Heart left ventricle (tissue), 16 donors: ENCODE data around the gene RBMS3. TPM values are rescaled to one million over a fixed set of nuclear protein-coding genes. Genes with fewer than 3 reads are reported as not detected.

Experiments used
- ATAC-seq, 4 donors: fragments of 200-7000 bp; cut with Tn5 transposase; one replicate each; pipeline ENCODE4 v1.9.1; 2020 to 2022; ENCODE audit warnings: moderate library complexity in 4 of 4, mild to moderate bottlenecking in 3 of 4, moderate number of reproducible peaks in 1 of 4
- DNase-seq, 5 donors: peaks; one replicate each; pipeline ENCODE4 v3.0.0-alpha.2; 2020
- H3K27ac ChIP-seq, 12 donors: fragments of 200-600 bp; sonication (generic) in 4 of 12; one replicate each; pipeline versions ENCODE4 v1.5.0 to v1.8.0; 2016 to 2022; ENCODE audit warnings: mild to moderate bottlenecking in 2 of 12
- H3K27me3 ChIP-seq, 9 donors: fragments of 200-600 bp; sonication (generic) in 2 of 9; one replicate each; pipeline versions ENCODE4 v1.5.1 to v1.8.0; 2016 to 2022; ENCODE audit warnings: mild to moderate bottlenecking in 3 of 9
- H3K36me3 ChIP-seq, 9 donors: fragments of 200-600 bp; sonication (generic) in 2 of 9; one replicate each; pipeline versions ENCODE4 v1.5.0 to v1.8.0; 2018 to 2022; ENCODE audit warnings: mild to moderate bottlenecking in 2 of 9
- H3K4me1 ChIP-seq, 12 donors: fragments of 200-600 bp; sonication (generic) in 4 of 12; one replicate each; pipeline versions ENCODE4 v1.5.0 to v1.8.0; 2016 to 2022; ENCODE audit warnings: mild to moderate bottlenecking in 3 of 12
- H3K4me3 ChIP-seq, 12 donors: fragments of 200-600 bp; sonication (generic) in 4 of 12; one replicate each; pipeline versions ENCODE4 v1.5.0 to v1.8.0; 2017 to 2022; ENCODE audit warnings: mild to moderate bottlenecking in 9 of 12, moderate library complexity in 4 of 12
- H3K9me3 ChIP-seq, 12 donors: fragments of 200-600 bp; sonication (generic) in 4 of 12; one replicate each; pipeline versions ENCODE4 v1.5.0 to v1.8.0; 2016 to 2022; ENCODE audit warnings: mild to moderate bottlenecking in 1 of 12
- CTCF ChIP-seq, 12 donors: fragments of 200-600 bp; sonication (generic) in 4 of 12; IDR thresholded peaks; one replicate each; pipeline versions ENCODE4 v1.5.0 to v1.8.0; 2018 to 2022; ENCODE audit warnings: antibody characterized with exemption in 12 of 12, mild to moderate bottlenecking in 5 of 12
- POLR2A ChIP-seq, 2 donors: fragments of 450-650 bp; IDR thresholded peaks; one replicate each; pipeline ENCODE4 v1.6.1; 2017; ENCODE audit warnings: antibody characterized with exemption in 2 of 2, mild to moderate bottlenecking in 2 of 2, moderate library complexity in 2 of 2
- WGBS, 4 donors: extraction: QIAGEN DNeasy Blood & Tissue Kit in 2 of 4; methylation state at CpG; one replicate each; pipeline versions ENCODE4 v1.1.5 to v1.1.7; 2013 to 2018; 5-methylcytosine and 5-hydroxymethylcytosine counted together
- intact Hi-C, 10 donors: fragments of 100-400 bp; cut with DNase I; formaldehyde crosslinking; loops; one replicate each; pipeline versions ENCODE4 v1.11.1 to v1.14.2; 2022
- polyA plus RNA-seq, 2 donors: library from polyadenylated mRNA; stranded (reverse); fragments of 200-250 nt; gene quantifications; one replicate each; pipeline ENCODE4 v1.2.3, GENCODE V29; 2013
- total RNA-seq, 9 donors: library from RNA; depleted of rRNA in 2 of 9; stranded (reverse); fragments of >200 nt in 2 of 9; fragmentation: NEBNext Ultra II Directional in 3 of 9; extraction: Animal tissue kit (Norgen Biotek cat#: 25700) in 3 of 9; gene quantifications; one replicate each; pipeline versions ENCODE4 v1.1.0 to v1.2.4, GENCODE V29; 2016 to 2023
- donor health status: ischemic (EF 13 %, LVEDD 7.1; RV severe dilation, severe dysfunction).
- donor health status: healthy with polysubstance abuse.
- donor health status: DM: no; HTN: yes; CAD: no.
- donor health status: DM: no; HTN: no; CAD: no.
- donor health status: ischemic (EF 25% LVEDD 6.9; RV normal size, moderate dysfunction).
- donor health status: ischemic (EF 25% LVEDD 5.7; RV mildly dilated, moderate dysfunction).
- donor health status: healthy.
- donor health status: DM: yes; HTN: yes; CAD: no.
- donor health status: ischemic (EF 35%, LVEDD 5.7; RV mildly dilated, moderate dysfunction).
- donor health status: nonischemic (EF 11% LVEDD 7.7; RV severe dilation, severe dysfunction).
- donor health status: DM: yes; HTN: yes; CAD: no.
- donor health status: PGD.
- donor health status: ischemic (EF 29% LVEDD 5.4; RV normal size, mild dysfunction).
- donor health status: nonischemic (EF 23%, LVEDD 6.1; RV moderate dilation, normal function).

RBMS3 gene
- total and polyA plus RNA-seq, 11 donors, result 4.8 to 35.6 (median 26.1) TPM

DNA sequence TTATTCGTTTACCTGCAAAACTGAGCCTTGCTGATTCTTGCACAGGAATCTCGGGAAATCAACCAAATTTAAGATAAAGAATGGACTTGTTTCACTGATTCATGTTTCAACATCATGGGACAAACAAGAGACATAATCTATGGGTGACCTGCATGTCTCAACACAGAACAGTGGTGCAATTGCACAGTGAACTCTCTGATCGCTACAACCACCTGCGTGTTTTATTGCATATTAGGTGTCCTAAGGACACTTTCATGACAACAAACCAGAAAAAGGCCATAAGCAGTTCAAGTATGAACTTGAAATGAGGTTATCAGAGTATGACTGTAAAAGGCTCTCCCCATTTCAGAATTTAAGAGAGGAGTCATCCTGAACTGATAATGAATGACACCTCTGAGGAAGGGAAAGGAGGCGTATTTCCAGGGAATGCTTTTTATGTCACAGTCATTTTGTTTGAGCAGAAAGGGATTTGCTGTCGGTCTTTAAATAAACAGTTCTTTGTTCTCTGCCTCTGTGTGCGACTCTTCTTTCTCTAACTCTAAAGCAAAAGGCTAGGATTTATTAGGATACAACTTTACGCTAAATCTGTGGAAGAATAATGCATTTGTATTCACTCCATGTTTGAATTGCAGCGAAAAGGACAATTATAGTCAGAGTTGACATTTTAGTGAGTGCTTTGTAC is 167.2 kb downstream of the RBMS3 start:
- Histone ChIP-seq H3K4me3 (no peak overlapping the region), H3K27me3 (no peaks in the 10 kb centered on the region), H3K27ac (no peak overlapping the region), H3K4me1 (peaks cover 0 to 13% (median 8%) of the 10 kb centered on the region in 12 donors), H3K9me3 (peaks cover 0 to 8% (median 0%) of the 10 kb centered on the region in 12 donors), H3K36me3 (peaks cover 0 to 14% (median 0%) of the 10 kb centered on the region in 9 donors)
- intact Hi-C loops, result no loop called here
- ATAC-seq (no peak), DNase-seq (no peak)
- TF ChIP-seq POLR2A (IDR thresholded peaks at IDR 0.05) (no peak), CTCF (IDR thresholded peaks at IDR 0.05) (no peak)
- 92 to 95% (median 95%) methylated on average over 9 of the region's 9 CpGs for WGBS, 4 donors

- TF ChIP-seq CTCF (IDR thresholded peaks at IDR 0.05) (no peak), POLR2A (IDR thresholded peaks at IDR 0.05) (no peak)
- DNase-seq (no peak), ATAC-seq (no peak)
- Histone ChIP-seq H3K9me3 (no peaks in the 10 kb centered on the region), H3K36me3 (peaks cover 0 to 13% (median 0%) of the 10 kb centered on the region in 9 donors), H3K27me3 (no peaks in the 10 kb centered on the region), H3K4me1 (peaks cover 0 to 25% (median 14%) of the 10 kb centered on the region in 12 donors), H3K27ac (no peak overlapping the region), H3K4me3 (no peak overlapping the region)
- intact Hi-C loops, result no loop called here
- WGBS, 4 donors, result 58 to 73% (median 66%) methylated on average over 3 of the region's 3 CpGs
These were observed 171.0 kb downstream of the RBMS3 start for GRCh38 chr3:29451920-29452319.

DNA sequence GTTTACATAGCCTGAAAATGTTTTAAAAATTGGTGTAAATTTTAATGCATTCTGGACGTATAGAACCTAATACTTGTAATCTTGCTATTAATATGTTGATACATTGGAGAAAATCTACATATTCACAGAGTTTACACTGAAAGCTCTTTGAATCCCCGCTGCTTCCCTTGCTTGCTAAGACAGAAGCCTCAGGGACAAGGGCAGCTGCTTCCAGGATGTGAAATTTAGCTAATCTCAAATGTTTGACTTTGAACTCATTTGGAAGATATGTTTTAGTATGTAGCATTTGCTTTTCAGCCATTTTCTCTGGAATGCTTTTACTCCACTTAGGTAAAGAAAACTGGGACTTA is 172.0 kb downstream of the RBMS3 start:
- peak in 2 of 4 donors; percentile 14 to 18 for ATAC-seq
- WGBS, 4 donors, result 57 to 86% (median 75%) methylated on average over 2 of the region's 2 CpGs
- Histone ChIP-seq H3K4me3 (no peak overlapping the region), H3K27me3 (no peaks in the 10 kb centered on the region), H3K4me1 (peaks cover 0 to 25% (median 14%) of the 10 kb centered on the region in 12 donors), H3K36me3 (peaks cover 0 to 11% (median 0%) of the 10 kb centered on the region in 9 donors), H3K27ac (peak overlapping the region in 5 of 12 donors; percentile 1 to 55 (median 12)), H3K9me3 (no peaks in the 10 kb centered on the region)
- no peak for TF ChIP-seq POLR2A (IDR thresholded peaks at IDR 0.05)
- TF ChIP-seq CTCF (IDR thresholded peaks at IDR 0.05), result no peak
- intact Hi-C loops, result no loop called here
- DNase-seq, result no peak

GRCh38 chr3:29453284-29454001 is 172.6 kb downstream of the RBMS3 start:
- peaks cover 0 to 7% (median 0%) of the 10 kb centered on the region in 9 donors for H3K36me3 ChIP-seq
- TF ChIP-seq POLR2A (IDR thresholded peaks at IDR 0.05) (no peak), CTCF (IDR thresholded peaks at IDR 0.05) (no peak)
- peaks cover 0 to 25% (median 14%) of the 10 kb centered on the region in 12 donors for H3K4me1 ChIP-seq
- peak overlapping the region in 1 of 12 donors; percentile 6 for H3K4me3 ChIP-seq
- peak overlapping the region in 6 of 12 donors; percentile 1 to 55 (median 16) for H3K27ac ChIP-seq
- H3K27me3 ChIP-seq, result no peaks in the 10 kb centered on the region
- 33 to 74% (median 47%) methylated on average over 5 to 7 of the region's 7 CpGs for WGBS, 4 donors
- H3K9me3 ChIP-seq, result no peaks in the 10 kb centered on the region
- intact Hi-C loops, result no loop called here
- DNase-seq (peak in 4 of 5 donors; percentile 40 to 51 (median 44)), ATAC-seq (peak; percentile 26 to 79 (median 74))
